Keratinocyte (primary cell): ENCODE results near the gene BBS1. TPM values are rescaled to one million over a fixed set of nuclear protein-coding genes. Genes with fewer than 3 reads are reported as not detected.
"Not testable (repeated sequence)": the region's sequence is repeated elsewhere in the genome, so short reads cannot be mapped to it uniquely, and the experiment has no call there.

Experiments used
- DNase-seq: peaks from one replicate; pipeline ENCODE4 v3.0.0-alpha.2; 2011; ENCODE audit warnings: low read depth, missing footprints, low spot score
- FAIRE-seq: peaks from 2 replicates; lab custom pipeline; 2011; peaks lifted over from hg19 to GRCh38; lab: Jason Lieb, UNC
- H2AFZ ChIP-seq: 2 replicates; pipeline ENCODE4 v1.6.0; 2012; ENCODE audit warnings: low read length, control low read depth, inconsistent platforms; ENCODE audit not compliant: control insufficient read depth
- H3K27ac ChIP-seq: 2 replicates; pipeline ENCODE4 v1.5.1; 2011; ENCODE audit warnings: low read length; ENCODE audit not compliant: control insufficient read depth, insufficient read depth
- H3K27me3 ChIP-seq: 3 replicates; pipeline ENCODE4 v1.6.0; 2011; ENCODE audit warnings: low read length; ENCODE audit not compliant: control insufficient read depth, insufficient read depth; ENCODE audit errors: extremely low read depth
- H3K36me3 ChIP-seq, 2 experiments: 2 replicates in 1 of 2; 3 replicates in 1 of 2; pipeline ENCODE4 v1.5.1; 2011; ENCODE audit warnings: low read length in 2 of 2, mild to moderate bottlenecking in 1 of 2; ENCODE audit not compliant: control insufficient read depth in 2 of 2, insufficient read depth in 2 of 2; ENCODE audit errors: extremely low read depth in 1 of 2
- H3K4me1 ChIP-seq: 3 replicates; pipeline ENCODE4 v1.5.1; 2011; ENCODE audit warnings: low read length; ENCODE audit not compliant: control insufficient read depth, insufficient read depth; ENCODE audit errors: extremely low read depth
- H3K4me2 ChIP-seq: 3 replicates; pipeline ENCODE4 v1.6.0; 2011; ENCODE audit warnings: low read depth, low read length; ENCODE audit not compliant: control insufficient read depth, insufficient read depth; ENCODE audit errors: extremely low read depth
- H3K4me3 ChIP-seq, 3 experiments: fragments of 200-600 bp in 1 of 3; sonication (generic) in 1 of 3; 2 replicates in 2 of 3; 3 replicates in 1 of 3; pipeline ENCODE4 v1.5.1; 2011 to 2016; ENCODE audit warnings: low read length in 3 of 3, mild to moderate bottlenecking in 3 of 3, control low read depth in 2 of 3, inconsistent platforms in 1 of 3, low read depth in 1 of 3, mixed read lengths in 1 of 3, mixed run types in 1 of 3, moderate library complexity in 1 of 3; ENCODE audit not compliant: control insufficient read depth in 2 of 3, insufficient read depth in 2 of 3; ENCODE audit errors: extremely low read depth in 1 of 3
- H3K79me2 ChIP-seq: 2 replicates; pipeline ENCODE4 v1.6.0; 2012; ENCODE audit warnings: low read length; ENCODE audit not compliant: control insufficient read depth, insufficient read depth
- H3K9ac ChIP-seq: 3 replicates; pipeline ENCODE4 v1.6.0; 2011; ENCODE audit warnings: low read length; ENCODE audit not compliant: control insufficient read depth, insufficient read depth; ENCODE audit errors: extremely low read depth
- H3K9me1 ChIP-seq: 3 replicates; pipeline ENCODE4 v1.6.0; 2011; ENCODE audit warnings: low read length; ENCODE audit not compliant: control insufficient read depth, insufficient read depth; ENCODE audit errors: extremely low read depth
- H3K9me3 ChIP-seq: 2 replicates; pipeline ENCODE4 v1.5.1; 2012; ENCODE audit warnings: low read depth, low read length; ENCODE audit not compliant: control insufficient read depth
- H4K20me1 ChIP-seq: 3 replicates; pipeline ENCODE4 v1.6.0; 2011; ENCODE audit warnings: low read length; ENCODE audit not compliant: control insufficient read depth, insufficient read depth; ENCODE audit errors: extremely low read depth
- EZH2 ChIP-seq: IDR thresholded peaks from one replicate; pipeline ENCODE4 v1.6.1; 2012; ENCODE audit warnings: inconsistent platforms, mild to moderate bottlenecking, low read length, moderate library complexity
- dilution Hi-C: fragments of 300-500 bp; cut with MboI; formaldehyde crosslinking; loops from one replicate; pipeline ENCODE4 v1.7.0; 2020; ENCODE audit warnings: low sequenced_read_pairs; ENCODE audit not compliant: extremely low pct_ligation_motif_present
- polyA plus RNA-seq, 5 experiments: library from polyadenylated mRNA; depleted of rRNA in 3 of 5; stranded (reverse) in 3 of 5; stranded (forward) in 1 of 5; unstranded in 1 of 5; fragments of >200 nt; gene quantifications; 1 replicate in 1 of 5; 2 replicates in 3 of 5; 3 replicates in 1 of 5; pipeline versions ENCODE4 v1.2.1 to v1.2.3, GENCODE V29; 2011 to 2012; ENCODE audit warnings: missing spikeins in 2 of 5, low read depth in 1 of 5, low replicate concordance in 1 of 5
- TF ChIP-seq, protein P1 (sequence below), 3 experiments: IDR thresholded peaks in 1 of 3; conservative IDR thresholded peaks in 1 of 3; optimal IDR thresholded peaks in 1 of 3; 2 replicates in 2 of 3; 3 replicates in 1 of 3; pipeline versions ENCODE3 to v1.5.1; 2011; ENCODE audit warnings: low read length in 3 of 3, mild to moderate bottlenecking in 3 of 3, moderate library complexity in 2 of 3, control low read depth in 1 of 3, inconsistent platforms in 1 of 3; ENCODE audit not compliant: insufficient read depth in 2 of 3; ENCODE audit errors: extremely low read depth in 1 of 3

BBS1 gene
- polyA plus RNA-seq, 1 donor (not counting 4 experiments of a cell fraction or from before 2014, with no cell fraction given): 11.7 TPM

DNA sequence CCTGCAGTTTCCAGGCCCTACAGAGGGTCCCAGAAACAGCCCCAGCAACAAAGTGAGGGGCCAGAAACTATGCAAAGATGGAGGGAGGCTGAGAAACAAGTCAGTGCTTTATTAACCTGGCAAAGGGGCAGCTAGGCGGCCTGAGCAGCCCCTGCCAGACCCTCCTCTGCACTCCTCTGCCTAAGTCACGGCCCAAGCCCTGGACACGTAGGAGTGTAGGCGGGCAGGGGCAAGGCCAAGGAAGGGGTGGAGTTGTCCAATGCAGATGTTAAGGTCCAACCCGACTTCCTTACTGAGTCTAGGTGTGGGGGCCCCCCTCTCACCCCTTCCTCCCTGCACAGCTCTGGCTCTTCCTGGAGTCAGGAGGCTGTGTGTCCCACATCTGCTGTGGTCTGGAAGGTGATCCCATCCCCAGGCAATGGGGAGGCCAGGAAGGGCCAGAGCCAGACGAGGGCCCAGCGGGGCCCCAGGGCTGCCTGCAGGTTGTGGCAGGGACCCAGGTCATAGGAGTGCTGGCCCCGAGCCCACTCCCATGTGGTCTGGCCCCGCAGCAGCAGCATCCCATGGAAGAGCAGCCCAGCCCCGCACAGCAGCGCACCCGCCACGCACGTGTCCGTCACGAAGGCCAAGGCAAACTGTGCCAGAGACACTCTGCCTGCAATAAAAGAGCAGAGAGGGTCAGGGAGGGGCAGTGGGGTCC lies 28.9 kb downstream of the BBS1 start:
- Histone ChIP-seq H3K27me3 (no peaks in the 10 kb centered on the region), H3K36me3 (peaks cover 0 to 10% of the 10 kb centered on the region in 2 experiments), H3K9me1 (no peaks in the 10 kb centered on the region), H3K79me2 (no peaks in the 10 kb centered on the region), H3K4me2 (no peak overlapping the region), H3K9me3 (no peaks in the 10 kb centered on the region), H3K9ac (no peak overlapping the region), H3K4me1 (no peaks in the 10 kb centered on the region), H3K4me3 (no peak overlapping the region), H3K27ac (no peak overlapping the region), H4K20me1 (no peaks in the 10 kb centered on the region), H2AFZ (no peak overlapping the region)
- DNase-seq: no peak
- TF ChIP-seq, protein P1, sequence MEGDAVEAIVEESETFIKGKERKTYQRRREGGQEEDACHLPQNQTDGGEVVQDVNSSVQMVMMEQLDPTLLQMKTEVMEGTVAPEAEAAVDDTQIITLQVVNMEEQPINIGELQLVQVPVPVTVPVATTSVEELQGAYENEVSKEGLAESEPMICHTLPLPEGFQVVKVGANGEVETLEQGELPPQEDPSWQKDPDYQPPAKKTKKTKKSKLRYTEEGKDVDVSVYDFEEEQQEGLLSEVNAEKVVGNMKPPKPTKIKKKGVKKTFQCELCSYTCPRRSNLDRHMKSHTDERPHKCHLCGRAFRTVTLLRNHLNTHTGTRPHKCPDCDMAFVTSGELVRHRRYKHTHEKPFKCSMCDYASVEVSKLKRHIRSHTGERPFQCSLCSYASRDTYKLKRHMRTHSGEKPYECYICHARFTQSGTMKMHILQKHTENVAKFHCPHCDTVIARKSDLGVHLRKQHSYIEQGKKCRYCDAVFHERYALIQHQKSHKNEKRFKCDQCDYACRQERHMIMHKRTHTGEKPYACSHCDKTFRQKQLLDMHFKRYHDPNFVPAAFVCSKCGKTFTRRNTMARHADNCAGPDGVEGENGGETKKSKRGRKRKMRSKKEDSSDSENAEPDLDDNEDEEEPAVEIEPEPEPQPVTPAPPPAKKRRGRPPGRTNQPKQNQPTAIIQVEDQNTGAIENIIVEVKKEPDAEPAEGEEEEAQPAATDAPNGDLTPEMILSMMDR (optimal IDR thresholded peaks at IDR 0.05 in 1 of 3, IDR thresholded peaks at IDR 0.05 in 1 of 3, conservative IDR thresholded peaks at IDR 0.05 in 1 of 3; ENCODE audit: extremely low read depth in 1 of 3, insufficient read depth in 2 of 3, low read length in 3 of 3): no peak
- no peak for FAIRE-seq
- dilution Hi-C loops: no loop called here

DNA sequence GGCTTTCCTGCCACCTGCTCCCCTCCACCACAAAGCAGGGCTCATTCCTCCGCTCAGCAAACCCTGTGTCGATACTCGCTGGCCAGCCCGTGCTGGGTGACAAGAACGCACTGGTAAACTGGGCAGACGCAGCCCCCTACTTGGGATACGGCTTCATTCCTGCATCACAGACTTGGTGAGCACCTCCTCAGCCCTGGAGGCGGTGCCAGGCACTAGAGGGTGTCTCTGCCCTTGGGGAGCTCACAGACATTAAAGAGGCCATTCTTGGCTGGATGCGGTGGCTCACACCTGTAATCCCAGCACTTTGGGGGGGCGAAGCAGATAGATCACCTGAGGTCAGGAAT lies 29.4 kb downstream of the BBS1 start:
- H3K9ac ChIP-seq: no peak overlapping the region
- FAIRE-seq (no peak), DNase-seq (no peak)
- no peak overlapping the region for H3K4me2 ChIP-seq
- no peak overlapping the region for H3K27ac ChIP-seq
- TF ChIP-seq, protein P1 (optimal IDR thresholded peaks at IDR 0.05 in 1 of 3, IDR thresholded peaks at IDR 0.05 in 1 of 3, conservative IDR thresholded peaks at IDR 0.05 in 1 of 3; ENCODE audit: extremely low read depth in 1 of 3, insufficient read depth in 2 of 3, low read length in 3 of 3): no peak
- TF ChIP-seq EZH2: no peak
- dilution Hi-C loops: no loop called here
- no peak overlapping the region for H3K4me3 ChIP-seq
- no peaks in the 10 kb centered on the region for H3K27me3 ChIP-seq
- no peaks in the 10 kb centered on the region for H4K20me1 ChIP-seq
- H3K4me1 ChIP-seq: no peaks in the 10 kb centered on the region
- H2AFZ ChIP-seq: no peak overlapping the region
- H3K9me3 ChIP-seq: no peaks in the 10 kb centered on the region
- no peaks in the 10 kb centered on the region for H3K9me1 ChIP-seq
- H3K79me2 ChIP-seq: no peaks in the 10 kb centered on the region
- H3K36me3 ChIP-seq: peaks cover 0 to 10% of the 10 kb centered on the region in 2 experiments

DNA sequence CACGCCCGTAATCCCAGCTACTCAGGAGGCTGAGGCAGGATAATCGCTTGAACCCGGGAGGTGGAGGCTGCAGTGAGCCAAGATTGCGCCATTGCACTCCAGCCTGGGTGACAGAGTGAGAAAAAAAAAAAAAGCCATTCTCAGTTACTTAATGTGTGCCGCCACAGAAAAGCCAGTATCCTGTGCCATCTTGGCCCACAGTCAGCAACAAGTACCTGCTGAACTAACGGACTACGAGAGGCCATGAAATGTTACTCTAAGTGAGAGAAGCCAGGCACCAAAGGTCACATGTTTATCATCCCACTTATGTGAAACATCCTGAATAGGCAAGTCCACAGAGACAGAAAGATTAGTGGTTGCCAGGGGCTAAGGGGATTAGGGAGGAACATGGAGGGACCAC lies 30.2 kb downstream of the BBS1 start:
- H3K79me2 ChIP-seq, H3K4me2 ChIP-seq, H4K20me1 ChIP-seq, H3K9me1 ChIP-seq, H3K9me3 ChIP-seq, H3K4me3 ChIP-seq, FAIRE-seq, H3K4me1 ChIP-seq, DNase-seq, H3K27me3 ChIP-seq, H3K27ac ChIP-seq, H3K9ac ChIP-seq, H2AFZ ChIP-seq, dilution Hi-C loops: not testable (repeated sequence)
- H3K36me3 ChIP-seq: peaks cover 0 to 10% of the 10 kb centered on the region in 2 experiments
